Measurements from ENCODE around the gene CELF2.

- TF ChIP-seq CTCF (IDR thresholded peaks at IDR 0.05) = no peak
- no peak for TF ChIP-seq POLR2A (IDR thresholded peaks at IDR 0.05)
- no peak for TF ChIP-seq POLR2AphosphoS5 (IDR thresholded peaks at IDR 0.05)
- TF ChIP-seq EP300 (IDR thresholded peaks at IDR 0.05) = no peak
Observed at GRCh38 chr10:11204351-11204942, 186.8 kb downstream of the CELF2 start.
